Neural cell (in vitro differentiated cells): ENCODE measurements around the gene TFPT. TPM values are rescaled to one million over a fixed set of nuclear protein-coding genes. Genes with fewer than 3 reads are reported as not detected.

Experiments
- H2AFZ ChIP-seq: fragments of 200-600, 300-800 bp; sonication (generic), shearing (Covaris generic); 2 replicates; pipeline ENCODE4 v1.6.0; 2014; ENCODE audit warnings: low read depth, mild to moderate bottlenecking, antibody characterized with exemption, low read length, moderate library complexity
- H3F3A ChIP-seq: fragments of 200-600 bp; shearing (Covaris generic); 2 replicates; pipeline ENCODE4 v1.6.1; 2016; ENCODE audit warnings: mild to moderate bottlenecking, moderate library complexity, mixed read lengths, antibody characterized with exemption, low read length; ENCODE audit not compliant: insufficient read depth, poor library complexity, severe bottlenecking
- H3K27ac ChIP-seq: fragments of 200-600, 300-800 bp; sonication (generic), shearing (Covaris generic); 2 replicates; pipeline ENCODE4 v1.5.1; 2014; ENCODE audit warnings: mild to moderate bottlenecking, low read length, moderate library complexity
- H3K27me3 ChIP-seq: fragments of 300-800, 200-600 bp; sonication (generic), shearing (Covaris generic); 2 replicates; pipeline ENCODE4 v1.6.0; 2014; ENCODE audit warnings: mild to moderate bottlenecking, low read depth, low read length, moderate library complexity; ENCODE audit not compliant: insufficient read depth
- H3K36me3 ChIP-seq: fragments of 300-800, 200-600 bp; sonication (generic), shearing (Covaris generic); 2 replicates; pipeline ENCODE4 v1.5.1; 2014; ENCODE audit warnings: mild to moderate bottlenecking, antibody characterized with exemption, low read length, moderate library complexity; ENCODE audit not compliant: insufficient read depth
- H3K4me2 ChIP-seq: fragments of 300-800, 200-600 bp; sonication (generic), shearing (Covaris generic); 2 replicates; pipeline ENCODE4 v1.6.0; 2014; ENCODE audit warnings: mild to moderate bottlenecking, low read length
- H3K4me3 ChIP-seq: fragments of 300-800, 200-600 bp; sonication (generic), shearing (Covaris generic); 2 replicates; pipeline ENCODE4 v1.5.1; 2014; ENCODE audit warnings: mild to moderate bottlenecking, low read length, moderate library complexity
- H3K79me2 ChIP-seq: fragments of 200-600 bp; shearing (Covaris generic); replicated peaks from 2 replicates; pipeline ENCODE4 v1.6.0; 2014; ENCODE audit warnings: mild to moderate bottlenecking, low read length, moderate library complexity; ENCODE audit not compliant: insufficient read depth
- H3K9ac ChIP-seq: fragments of 300-800, 200-600 bp; sonication (generic), shearing (Covaris generic); 2 replicates; pipeline ENCODE4 v1.6.1; 2016; ENCODE audit warnings: mild to moderate bottlenecking, low read length, mixed read lengths
- H3K9me2 ChIP-seq: fragments of 200-600 bp; shearing (Covaris generic); 2 replicates; pipeline ENCODE4 v1.6.1; 2016; ENCODE audit warnings: mild to moderate bottlenecking, low read length, mixed read lengths; ENCODE audit not compliant: insufficient read depth
- H3K9me3 ChIP-seq: fragments of 200-600, 300-800 bp; sonication (generic), shearing (Covaris generic); 2 replicates; pipeline ENCODE4 v1.6.1; 2016; ENCODE audit warnings: mild to moderate bottlenecking, mixed run types, low read length, moderate library complexity, mixed read lengths
- H4K20me1 ChIP-seq: fragments of 200-600 bp; shearing (Covaris generic); 2 replicates; pipeline ENCODE4 v1.6.1; 2016; ENCODE audit warnings: mild to moderate bottlenecking, mixed run types; ENCODE audit not compliant: insufficient read depth
- CTCF ChIP-seq: fragments of 450-650 bp; IDR thresholded peaks from 2 replicates; pipeline ENCODE4 v1.5.1; 2014; ENCODE audit warnings: antibody characterized with exemption, mild to moderate bottlenecking, moderate library complexity; ENCODE audit not compliant: poor library complexity, severe bottlenecking
- EP300 ChIP-seq: fragments of 450-650 bp; conservative IDR thresholded peaks from 2 replicates; pipeline ENCODE4 v1.6.1; 2014; ENCODE audit warnings: antibody characterized with exemption, mild to moderate bottlenecking, moderate library complexity; ENCODE audit not compliant: poor library complexity, severe bottlenecking
- EZH2 ChIP-seq: fragments of 200-600, 300-800 bp; shearing (Covaris generic), sonication (generic); IDR thresholded peaks from 2 replicates; pipeline ENCODE4 v1.6.1; 2014; ENCODE audit warnings: antibody characterized with exemption, low read length, borderline replicate concordance, mild to moderate bottlenecking; ENCODE audit not compliant: insufficient read depth, poor library complexity, severe bottlenecking
- MXI1 ChIP-seq: fragments of 450-650 bp; conservative IDR thresholded peaks from 2 replicates; pipeline ENCODE4 v1.6.1; 2014; ENCODE audit warnings: antibody characterized with exemption, mild to moderate bottlenecking; ENCODE audit not compliant: poor library complexity, severe bottlenecking
- POLR2AphosphoS5 ChIP-seq: IDR thresholded peaks from 2 replicates; pipeline ENCODE4 v1.6.1; 2012
- RAD21 ChIP-seq: fragments of 450-650 bp; conservative IDR thresholded peaks from 2 replicates; pipeline ENCODE4 v1.6.1; 2014; ENCODE audit warnings: antibody characterized with exemption, mild to moderate bottlenecking, moderate library complexity
- REST ChIP-seq: IDR thresholded peaks from 2 replicates; pipeline ENCODE4 v1.6.1; 2012; ENCODE audit warnings: borderline replicate concordance
- SMC3 ChIP-seq: fragments of 450-650 bp; conservative IDR thresholded peaks from 2 replicates; pipeline ENCODE4 v1.6.1; 2014; ENCODE audit warnings: antibody characterized with exemption, mild to moderate bottlenecking, moderate library complexity; ENCODE audit not compliant: poor library complexity
- TAF1 ChIP-seq: IDR thresholded peaks from 2 replicates; pipeline ENCODE4 v1.6.1; 2012; ENCODE audit warnings: low read depth
- polyA plus RNA-seq: library from polyadenylated mRNA; depleted of rRNA; stranded (reverse); fragments of >200 nt; gene quantifications from 2 replicates; pipeline ENCODE4 v1.2.3, GENCODE V29; 2014

TFPT gene
- polyA plus RNA-seq, 1 donor from 2014 or later = 24.3 TPM

GRCh38 chr19:54164369-54165068, 49.1 kb upstream of the TFPT start:
- Histone ChIP-seq H3F3A (no peaks in the 10 kb centered on the region), H3K9me3 (no peaks in the 10 kb centered on the region), H3K9ac (no peak overlapping the region), H2AFZ (no peak overlapping the region), H3K4me2 (no peak overlapping the region), H3K27ac (no peak overlapping the region), H3K27me3 (no peaks in the 10 kb centered on the region), H3K9me2 (no peaks in the 10 kb centered on the region), H3K36me3 (no peaks in the 10 kb centered on the region), H3K79me2 (no peaks in the 10 kb centered on the region), H3K4me3 (no peak overlapping the region), H4K20me1 (no peaks in the 10 kb centered on the region)
- TF ChIP-seq TAF1 (no peak), SMC3 (no peak), POLR2AphosphoS5 (no peak), EZH2 (no peak), EP300 (no peak), MXI1 (no peak), REST (no peak)

GRCh38 chr19:54162884-54163283, 47.4 kb upstream of the TFPT start:
- Histone ChIP-seq H3K4me2 (no peak overlapping the region), H3K9me3 (no peaks in the 10 kb centered on the region), H3K27ac (no peak overlapping the region), H4K20me1 (no peaks in the 10 kb centered on the region), H3K36me3 (no peaks in the 10 kb centered on the region), H3K9ac (no peak overlapping the region), H3F3A (no peaks in the 10 kb centered on the region), H3K4me3 (no peak overlapping the region), H3K79me2 (peaks cover 9% of the 10 kb centered on the region), H3K9me2 (no peaks in the 10 kb centered on the region), H3K27me3 (no peaks in the 10 kb centered on the region), H2AFZ (no peak overlapping the region)
- no peak for TF ChIP-seq POLR2AphosphoS5
- no peak for TF ChIP-seq EP300
- no peak for TF ChIP-seq REST
- no peak for TF ChIP-seq TAF1
- TF ChIP-seq SMC3 = no peak
- no peak for TF ChIP-seq EZH2
- TF ChIP-seq RAD21 = no peak
- no peak for TF ChIP-seq MXI1
- no peak for TF ChIP-seq CTCF
